HG03103 (cell line): Measurements from ENCODE around the gene TRIM38.
A peak's percentile ranks its signal among the peaks of the same experiment; 100 is the strongest.
"Not testable (repeated sequence)": the region's sequence is repeated elsewhere in the genome, so short reads cannot be mapped to it uniquely, and the experiment has no call there.

Source experiments
- ATAC-seq: cut with Tn5 transposase; IDR thresholded peaks from one replicate; pipeline ENCODE4 v1.9.1; 2021; ENCODE audit warnings: low read depth; ENCODE audit not compliant: unreplicated experiment

Gene TRIM38

GRCh38 chr6:26000366-26001144, 38.0 kb downstream of the TRIM38 start:
- no peak for ATAC-seq

GRCh38 chr6:26003102-26003694, 40.6 kb downstream of the TRIM38 start:
- ATAC-seq = no peak

GRCh38 chr6:26006086-26006939, 43.7 kb downstream of the TRIM38 start:
- no peak for ATAC-seq

GRCh38 chr6:26006940-26007305, 44.3 kb downstream of the TRIM38 start:
- ATAC-seq = not testable (repeated sequence)

GRCh38 chr6:26008470-26008869, 45.9 kb downstream of the TRIM38 start:
- ATAC-seq = no peak

GRCh38 chr6:26009817-26010216, 47.2 kb downstream of the TRIM38 start:
- no peak for ATAC-seq

- ATAC-seq = no peak
Measured at GRCh38 chr6:26012061-26012460, 49.5 kb downstream of the TRIM38 start.

- not testable (repeated sequence) for ATAC-seq
Measured at GRCh38 chr6:26014386-26014785, 51.8 kb downstream of the TRIM38 start.

GRCh38 chr6:26016245-26016962, 53.8 kb downstream of the TRIM38 start:
- ATAC-seq = no peak

- no peak for ATAC-seq
Measured at GRCh38 chr6:26016963-26017631, 54.5 kb downstream of the TRIM38 start.

GRCh38 chr6:26017632-26017966, 55.0 kb downstream of the TRIM38 start:
- ATAC-seq = no peak

GRCh38 chr6:26019261-26019830, 56.7 kb downstream of the TRIM38 start:
- no peak for ATAC-seq

- ATAC-seq = no peak
Measured at GRCh38 chr6:26019967-26020328, 57.3 kb downstream of the TRIM38 start.

GRCh38 chr6:26020329-26021000, 57.9 kb downstream of the TRIM38 start:
- peak; percentile 40 for ATAC-seq

- ATAC-seq = peak; percentile 9
Measured at GRCh38 chr6:26021001-26021349, 58.4 kb downstream of the TRIM38 start.

GRCh38 chr6:26021350-26022131, 58.9 kb downstream of the TRIM38 start:
- ATAC-seq = peak; percentile 48

GRCh38 chr6:26022132-26022472, 59.5 kb downstream of the TRIM38 start:
- ATAC-seq = no peak

GRCh38 chr6:26022737-26023136, 60.1 kb downstream of the TRIM38 start:
- ATAC-seq = no peak

- no peak for ATAC-seq
Measured at GRCh38 chr6:26024651-26025046, 62.0 kb downstream of the TRIM38 start.
